ENCODE results near the gene UPK1A. TPM values are rescaled to one million over a fixed set of nuclear protein-coding genes. Genes with fewer than 3 reads are reported as not detected.

UPK1A gene
- total and polyA plus RNA-seq, 9 of the 15 experiments (the other 6 are each of a cell fraction or from before 2014, with no cell fraction given): 0.06 to 0.13 TPM; not detected in 7

DNA sequence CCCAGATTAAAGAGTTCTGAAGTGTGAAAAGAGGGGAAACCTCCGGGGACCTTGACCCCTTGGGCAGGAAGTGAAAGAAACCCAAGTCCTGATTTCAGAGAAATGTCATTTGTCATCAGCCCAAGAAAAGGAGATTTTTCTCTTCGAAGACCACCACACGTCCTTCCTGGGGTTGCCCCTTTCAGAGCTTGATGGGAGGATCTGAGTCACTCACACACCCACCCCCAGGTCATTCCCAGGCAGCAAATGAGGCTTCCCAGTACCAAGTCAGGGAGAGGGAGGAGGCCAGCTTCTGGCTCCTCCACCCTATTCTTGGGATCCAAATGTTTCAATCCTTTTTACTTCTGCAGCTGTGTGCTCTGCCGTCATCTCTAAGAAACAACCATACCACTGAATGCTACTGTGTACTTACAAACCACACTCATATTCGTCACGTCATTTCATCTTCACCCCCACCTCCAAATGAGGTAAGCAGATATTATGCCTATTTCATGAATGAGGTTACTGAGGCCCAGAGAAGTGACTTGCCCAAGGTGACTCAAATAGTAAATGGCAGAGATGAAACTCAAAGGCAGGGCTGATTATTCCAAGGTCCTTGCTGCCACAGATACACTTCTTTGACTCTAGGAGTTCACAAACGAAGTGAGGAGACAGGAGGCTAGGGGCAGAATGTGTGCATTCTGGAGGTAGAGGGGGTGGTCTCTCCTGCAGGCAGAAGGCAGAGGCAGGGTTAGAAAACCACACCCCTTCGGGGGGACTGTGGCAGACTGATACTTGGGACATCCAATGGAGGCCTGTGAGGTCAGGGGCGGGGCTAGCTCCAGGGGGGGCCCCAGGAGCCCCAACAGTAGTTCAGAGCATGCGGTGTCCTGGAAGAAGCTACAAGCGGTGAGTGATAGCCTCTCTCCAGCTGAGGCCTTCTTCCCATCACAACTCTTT is 46.5 kb downstream of the UPK1A start:
- no peaks in the 10 kb centered on the region for H3K9me3 ChIP-seq (replicated peaks; ENCODE audit: control insufficient read depth, insufficient read depth, low read depth, low read length)
- FAIRE-seq (no peak), DNase-seq (ENCODE audit: extremely low read depth in 1 of 4, low spot score in 3 of 4) (peak in 3 of 4 experiments; percentile 36 to 37 (median 37)), ATAC-seq (no peak)
- no peak for TF ChIP-seq NUFIP1 (IDR thresholded peaks at IDR 0.05; ENCODE audit: partially characterized antibody)
- TF ChIP-seq, protein P1, sequence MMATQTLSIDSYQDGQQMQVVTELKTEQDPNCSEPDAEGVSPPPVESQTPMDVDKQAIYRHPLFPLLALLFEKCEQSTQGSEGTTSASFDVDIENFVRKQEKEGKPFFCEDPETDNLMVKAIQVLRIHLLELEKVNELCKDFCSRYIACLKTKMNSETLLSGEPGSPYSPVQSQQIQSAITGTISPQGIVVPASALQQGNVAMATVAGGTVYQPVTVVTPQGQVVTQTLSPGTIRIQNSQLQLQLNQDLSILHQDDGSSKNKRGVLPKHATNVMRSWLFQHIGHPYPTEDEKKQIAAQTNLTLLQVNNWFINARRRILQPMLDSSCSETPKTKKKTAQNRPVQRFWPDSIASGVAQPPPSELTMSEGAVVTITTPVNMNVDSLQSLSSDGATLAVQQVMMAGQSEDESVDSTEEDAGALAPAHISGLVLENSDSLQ (IDR thresholded peaks at IDR 0.05): peak; percentile 51; the same call in 1 of the 2 replicates
- H3K27ac ChIP-seq (ENCODE audit: extremely low read depth, low read depth, low read length): no peak overlapping the region
- ChIA-PET CTCF (ENCODE audit: low intra/inter-chr PET ratio) (interaction anchor here (0.5 to 1.0 kb wide), 2 partner anchors 8 to 146 kb away, joined by 3 read pairs; no protein-coding TSS in a partner anchor), POLR2A (interaction anchor here (0.6 to 1.4 kb wide), 3 partner anchors 9 to 28 kb away, joined by 3 read pairs; no protein-coding TSS in a partner anchor)
- in situ Hi-C loops (cut with MboI): no loop called here
- no peaks in the 10 kb centered on the region; the same call in 2 of the 3 replicates for H3K79me2 ChIP-seq (ENCODE audit: control insufficient read depth, insufficient read depth, low read length)
- peaks cover 22 to 62% of the 10 kb centered on the region in 2 experiments for H3K27me3 ChIP-seq (ENCODE audit: control insufficient read depth in 2 of 2, insufficient read depth in 2 of 2, low read length in 2 of 2)
- no peak overlapping the region for H3K4me2 ChIP-seq (ENCODE audit: insufficient read depth, low read length)
- no peak overlapping the region for H2AFZ ChIP-seq (ENCODE audit: low read depth, low read length)
- H3K4me1 ChIP-seq (replicated peaks in 1 of 2; ENCODE audit: control insufficient read depth in 2 of 2, insufficient read depth in 2 of 2, low read length in 2 of 2): peaks cover 8 to 36% of the 10 kb centered on the region in 2 experiments
- H3K9me1 ChIP-seq (ENCODE audit: control insufficient read depth, insufficient read depth, low read length): no peaks in the 10 kb centered on the region
- no peak overlapping the region for H3K4me3 ChIP-seq
- H4K20me1 ChIP-seq (replicated peaks; ENCODE audit: control insufficient read depth, insufficient read depth, low read length): no peaks in the 10 kb centered on the region
- no peak overlapping the region for H3K9ac ChIP-seq (ENCODE audit: insufficient read depth in 1 of 2, low read depth in 2 of 2, low read length in 2 of 2)
- H3K36me3 ChIP-seq (ENCODE audit: control insufficient read depth, insufficient read depth, low read length): no peaks in the 10 kb centered on the region
- intact Hi-C loops (cut with micrococcal nuclease): no loop called here
- 7% methylated on average over 11 of the region's 11 CpGs for whole genome bisulfite sequencing (ENCODE audit: insufficient coverage, low coverage, missing lambda C conversion rate)
- BruUV-seq (replicated peaks): no TSS peak

Measured in K562 (cell line).